Measurements from ENCODE around the gene GALNT7. TPM values are rescaled to one million over a fixed set of nuclear protein-coding genes. Genes with fewer than 3 reads are reported as not detected.

Gene GALNT7
- total RNA-seq, 2 donors from 2014 or later: 83.5 to 138 TPM

GRCh38 chr4:173281406-173282255, 113.0 kb downstream of the GALNT7 start:
- H3K4me1 ChIP-seq: no peaks in the 10 kb centered on the region
- no peak for DNase-seq

GRCh38 chr4:173282256-173282562, 113.6 kb downstream of the GALNT7 start:
- no peaks in the 10 kb centered on the region for H3K27me3 ChIP-seq
- H3K4me3 ChIP-seq: no peak overlapping the region
- no peaks in the 10 kb centered on the region for H3K36me3 ChIP-seq
- H3K9me3 ChIP-seq: no peaks in the 10 kb centered on the region
- no peak overlapping the region for H3K9ac ChIP-seq (ENCODE audit: low read depth in 2 of 2, low read length in 2 of 2)
- DNase-seq: no peak
- TF ChIP-seq CTCF (IDR thresholded peaks at IDR 0.05): no peak
- H3K4me1 ChIP-seq: no peaks in the 10 kb centered on the region
- intact Hi-C loops (cut with DNase I): no loop called here
- no peak overlapping the region for H3K27ac ChIP-seq

More at GRCh38 chr4:173281406-173282255, 113.0 kb downstream of the GALNT7 start:
- H3K27ac ChIP-seq: no peak overlapping the region
- intact Hi-C loops (cut with DNase I): no loop called here
- H3K9me3 ChIP-seq: no peaks in the 10 kb centered on the region
- H3K27me3 ChIP-seq: no peaks in the 10 kb centered on the region
- H3K4me3 ChIP-seq: no peak overlapping the region
- no peaks in the 10 kb centered on the region for H3K36me3 ChIP-seq
- TF ChIP-seq CTCF (IDR thresholded peaks at IDR 0.05): no peak
- H3K9ac ChIP-seq (ENCODE audit: low read depth in 2 of 2, low read length in 2 of 2): no peak overlapping the region

- intact Hi-C loops (cut with DNase I): no loop called here
- Histone ChIP-seq H3K27me3 (no peaks in the 10 kb centered on the region), H3K27ac (no peak overlapping the region), H3K9ac (ENCODE audit: low read depth in 2 of 2, low read length in 2 of 2) (no peak overlapping the region), H3K4me1 (no peaks in the 10 kb centered on the region), H3K4me3 (no peak overlapping the region), H3K9me3 (no peaks in the 10 kb centered on the region), H3K36me3 (no peaks in the 10 kb centered on the region)
- no peak for TF ChIP-seq CTCF (IDR thresholded peaks at IDR 0.05)
- no peak for DNase-seq
These were observed 114.0 kb downstream of the GALNT7 start for GRCh38 chr4:173282626-173283025.

GRCh38 chr4:173284463-173284862, 115.9 kb downstream of the GALNT7 start:
- H3K4me1 ChIP-seq: no peaks in the 10 kb centered on the region
- intact Hi-C loops (cut with DNase I): no loop called here
- H3K27me3 ChIP-seq: no peaks in the 10 kb centered on the region
- no peak for TF ChIP-seq CTCF (IDR thresholded peaks at IDR 0.05)
- H3K27ac ChIP-seq: no peak overlapping the region
- no peak overlapping the region for H3K9ac ChIP-seq (ENCODE audit: low read depth in 2 of 2, low read length in 2 of 2)
- no peak for DNase-seq
- H3K36me3 ChIP-seq: no peaks in the 10 kb centered on the region
- H3K4me3 ChIP-seq: no peak overlapping the region
- H3K9me3 ChIP-seq: no peaks in the 10 kb centered on the region

GRCh38 chr4:173287486-173287885, 118.9 kb downstream of the GALNT7 start:
- no peak for TF ChIP-seq CTCF (IDR thresholded peaks at IDR 0.05)
- intact Hi-C loops (cut with DNase I): no loop called here
- DNase-seq: no peak
- H3K9ac ChIP-seq (ENCODE audit: low read depth in 2 of 2, low read length in 2 of 2): no peak overlapping the region
- H3K27me3 ChIP-seq: no peaks in the 10 kb centered on the region
- H3K36me3 ChIP-seq: no peaks in the 10 kb centered on the region
- H3K4me3 ChIP-seq: no peak overlapping the region
- no peaks in the 10 kb centered on the region for H3K4me1 ChIP-seq
- no peaks in the 10 kb centered on the region for H3K9me3 ChIP-seq
- H3K27ac ChIP-seq: no peak overlapping the region

All from colonic mucosa (tissue), 4 donors.